K562 (cell line): ENCODE data around the gene PYCR2. TPM values are rescaled to one million over a fixed set of nuclear protein-coding genes. Genes with fewer than 3 reads are reported as not detected.

Source experiments
- ARNT ChIP-seq, 2 experiments: fragments of 450-650 bp; IDR thresholded peaks; 2 replicates each; pipeline ENCODE4 v1.6.1; 2016; ENCODE audit warnings: mild to moderate bottlenecking in 1 of 2
- BCL6 ChIP-seq: fragments of 250-450 bp; sonication (Bioruptor Pico); IDR thresholded peaks from 2 replicates; pipeline ENCODE4 v1.4.0; 2020
- BRCA1 ChIP-seq, 2 experiments: fragments of 450-650 bp in 1 of 2; sonication (generic) in 1 of 2; formaldehyde crosslinking in 1 of 2; IDR thresholded peaks; 2 replicates each; pipeline versions ENCODE4 v1.5.0 to v1.6.1; 2017 to 2020; ENCODE audit warnings: mild to moderate bottlenecking in 1 of 2, missing genetic modification reagents in 1 of 2
- GATAD2B ChIP-seq: fragments of 450-650 bp; IDR thresholded peaks from 2 replicates; pipeline ENCODE4 v1.6.1; 2017; ENCODE audit warnings: mild to moderate bottlenecking, borderline replicate concordance
- L3MBTL2 ChIP-seq: fragments of 450-650 bp; IDR thresholded peaks from 2 replicates; pipeline ENCODE4 v1.6.1; 2016; ENCODE audit warnings: mild to moderate bottlenecking, moderate library complexity
- MAFK ChIP-seq: IDR thresholded peaks from 2 replicates; pipeline ENCODE4 v1.6.1; 2011; ENCODE audit warnings: low read length, improper control_type of control experiment
- MAZ ChIP-seq, 2 experiments: fragments of 450-650 bp in 1 of 2; sonication (generic) in 1 of 2; formaldehyde crosslinking; IDR thresholded peaks in 1 of 2; conservative IDR thresholded peaks in 1 of 2; 2 replicates each; pipeline versions ENCODE4 v1.4.0 to v1.5.0; 2020; ENCODE audit warnings: mild to moderate bottlenecking in 1 of 2, missing genetic modification reagents in 1 of 2
- MCM3 ChIP-seq: fragments of 450-650 bp; IDR thresholded peaks from 2 replicates; pipeline ENCODE4 v1.6.1; 2016
- MCM7 ChIP-seq, 2 experiments: fragments of 450-650 bp; IDR thresholded peaks; 2 replicates each; pipeline ENCODE4 v1.6.1; 2016 to 2018
- RAD21 ChIP-seq, 2 experiments: fragments of 250-450 bp in 1 of 2; fragments of 450-650 bp in 1 of 2; sonication (Bioruptor Pico) in 1 of 2; formaldehyde crosslinking in 1 of 2; IDR thresholded peaks in 1 of 2; conservative IDR thresholded peaks in 1 of 2; 2 replicates each; pipeline versions ENCODE4 v1.4.0 to v1.8.0; 2020 to 2022; ENCODE audit warnings: mild to moderate bottlenecking in 2 of 2, moderate library complexity in 1 of 2
- RBM39 ChIP-seq: fragments of 200-400 bp; formaldehyde crosslinking; optimal IDR thresholded peaks from 2 replicates; pipeline ENCODE3; 2018; ENCODE audit warnings: low read depth, low read length
- SREBF1 ChIP-seq: fragments of 150-350 bp; IDR thresholded peaks from 2 replicates; pipeline ENCODE4 v1.6.1; 2014; ENCODE audit warnings: antibody characterized with exemption, low read depth, low read length, borderline replicate concordance
- XRCC5 ChIP-seq: fragments of 200-400 bp; formaldehyde crosslinking; IDR thresholded peaks from 2 replicates; pipeline ENCODE4 v1.6.1; 2017; ENCODE audit warnings: low read depth, mild to moderate bottlenecking, low read length
- ZNF253 ChIP-seq: fragments of 250-450 bp; sonication (Bioruptor Pico); conservative IDR thresholded peaks from 2 replicates; pipeline ENCODE4 v1.6.1; 2021; ENCODE audit warnings: mild to moderate bottlenecking
- ZNF507 ChIP-seq: conservative IDR thresholded peaks from 2 replicates; pipeline ENCODE4 v1.6.1; 2017; ENCODE audit warnings: missing genetic modification characterization, missing compliant biosample characterization
- ZNF57 ChIP-seq: fragments of 450-650 bp; formaldehyde crosslinking; IDR thresholded peaks from 2 replicates; pipeline ENCODE4 v1.4.0; 2020; ENCODE audit warnings: mild to moderate bottlenecking, moderate library complexity
- polyA plus RNA-seq, 8 experiments: library from polyadenylated mRNA; depleted of rRNA in 4 of 8; stranded (reverse) in 5 of 8; unstranded in 3 of 8; fragments of >200 nt; fragmentation: Nextera tagmentation in 2 of 8; fragmentation: Illumina TruSeq in 1 of 8; extraction: Ambion mirVana in 2 of 8; extraction: Trizol in 1 of 8; gene quantifications; 2 replicates each; pipeline versions ENCODE4 v1.2.1 to v1.2.3, GENCODE V29; 2011 to 2014; ENCODE audit warnings: inconsistent platforms in 1 of 8, missing spikeins in 1 of 8
- total RNA-seq, 7 experiments: library from RNA; depleted of rRNA in 6 of 7; stranded (reverse); fragments of >200 nt in 6 of 7; fragmentation: Illumina TruSeq in 2 of 7; extraction: Trizol in 2 of 7; gene quantifications; 2 replicates each; pipeline versions ENCODE4 v1.2.1 to v1.2.3, GENCODE V29; 2011 to 2021; ENCODE audit warnings: low replicate concordance in 1 of 7
- TF ChIP-seq, protein P1 (sequence below): fragments of 450-650 bp; formaldehyde crosslinking; IDR thresholded peaks from 2 replicates; pipeline ENCODE4 v1.4.0; 2020; ENCODE audit warnings: mild to moderate bottlenecking, moderate library complexity
- TF ChIP-seq, protein P2 (sequence below): fragments of 250-450 bp; sonication (Bioruptor Pico); IDR thresholded peaks from 2 replicates; pipeline ENCODE4 v1.4.0; 2020; ENCODE audit warnings: mild to moderate bottlenecking
- TF ChIP-seq, protein P3 (sequence below): fragments of 450-650 bp; IDR thresholded peaks from one replicate; pipeline ENCODE4 v1.6.1; 2018; ENCODE audit warnings: mild to moderate bottlenecking, moderate library complexity; ENCODE audit not compliant: partially characterized antibody
- TF ChIP-seq, protein P4 (sequence below): sonication (generic); formaldehyde crosslinking; IDR thresholded peaks from 2 replicates; pipeline ENCODE4 v1.8.1; 2023; ENCODE audit warnings: mild to moderate bottlenecking, missing genetic modification reagents
- TF ChIP-seq, protein P5 (sequence below): fragments of 250-450 bp; sonication (Bioruptor Pico); IDR thresholded peaks from 2 replicates; pipeline ENCODE4 v1.9.0; 2021; ENCODE audit warnings: mild to moderate bottlenecking, inconsistent platforms

The PYCR2 gene
- total and polyA plus RNA-seq, 9 of the 15 experiments (the other 6 are each of a cell fraction or from before 2014, with no cell fraction given) = 5.5 to 219 (median 127) TPM

DNA sequence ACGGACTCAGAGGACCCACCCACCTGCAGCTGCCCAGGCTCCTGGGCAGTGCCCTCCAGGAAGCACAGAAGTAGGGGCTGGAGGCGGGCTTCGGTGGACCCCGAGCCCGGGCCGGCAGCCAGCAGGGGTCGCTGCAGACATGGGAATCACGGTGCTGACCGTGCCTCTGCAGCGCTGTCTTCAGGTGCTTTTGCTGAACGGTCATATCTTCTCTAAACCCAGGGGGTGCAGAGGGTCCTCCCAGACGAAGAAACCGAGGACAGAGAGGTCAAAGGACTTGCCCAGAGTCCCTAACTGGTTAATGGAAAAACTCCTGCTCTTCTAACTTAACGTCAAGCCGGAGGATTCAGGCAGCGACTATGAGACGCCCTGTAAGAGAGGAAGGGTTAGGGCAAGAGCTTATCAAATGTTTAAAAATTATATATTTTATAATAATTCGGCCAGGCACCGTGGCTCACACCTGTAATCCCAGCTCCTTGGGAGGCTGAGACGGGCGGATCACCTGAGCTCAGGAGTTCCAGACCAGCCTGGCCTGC lies 38.5 kb upstream of the PYCR2 start (continued):
- TF ChIP-seq, protein P1, sequence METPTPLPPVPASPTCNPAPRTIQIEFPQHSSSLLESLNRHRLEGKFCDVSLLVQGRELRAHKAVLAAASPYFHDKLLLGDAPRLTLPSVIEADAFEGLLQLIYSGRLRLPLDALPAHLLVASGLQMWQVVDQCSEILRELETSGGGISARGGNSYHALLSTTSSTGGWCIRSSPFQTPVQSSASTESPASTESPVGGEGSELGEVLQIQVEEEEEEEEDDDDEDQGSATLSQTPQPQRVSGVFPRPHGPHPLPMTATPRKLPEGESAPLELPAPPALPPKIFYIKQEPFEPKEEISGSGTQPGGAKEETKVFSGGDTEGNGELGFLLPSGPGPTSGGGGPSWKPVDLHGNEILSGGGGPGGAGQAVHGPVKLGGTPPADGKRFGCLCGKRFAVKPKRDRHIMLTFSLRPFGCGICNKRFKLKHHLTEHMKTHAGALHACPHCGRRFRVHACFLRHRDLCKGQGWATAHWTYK (CRISPR knock-in tag) = 0 out of 2 replicates have a peak, but pooled peaks have one; percentile 58
- TF ChIP-seq XRCC5 (no peak), ARNT (IDR thresholded peaks at IDR 0.05) (0 out of 4 replicates have a peak, but pooled peaks of 1 of the 2 experiments have one; percentile 2), L3MBTL2 (peak; percentile 61), RAD21 (CRISPR knock-in tag; conservative IDR thresholded peaks at IDR 0.05 in 1 of 2, IDR thresholded peaks at IDR 0.05 in 1 of 2) (peak; percentile 87 to 97), ZNF57 (CRISPR knock-in tag) (no peak), MCM3 (no peak), MCM7 (IDR thresholded peaks at IDR 0.05) (no peak), MAZ (CRISPR knock-in tag; conservative IDR thresholded peaks at IDR 0.05 in 1 of 2, IDR thresholded peaks at IDR 0.05 in 1 of 2) (peak in 1 of 2 experiments; percentile 78; a peak in 3 of 4 replicates), BCL6 (no peak), RBM39 (no peak), ZNF507 (tag) (no peak), SREBF1 (no peak), MAFK (0 out of 2 replicates have a peak, but pooled peaks have one; percentile 29), BRCA1 (IDR thresholded peaks at IDR 0.05) (no peak), BRCA1 (CRISPR knock-in tag; IDR thresholded peaks at IDR 0.05) (no peak), ZNF253 (CRISPR knock-in tag) (no peak), GATAD2B (0 out of 2 replicates have a peak, but pooled peaks have one; percentile 63)
- TF ChIP-seq, protein P2, sequence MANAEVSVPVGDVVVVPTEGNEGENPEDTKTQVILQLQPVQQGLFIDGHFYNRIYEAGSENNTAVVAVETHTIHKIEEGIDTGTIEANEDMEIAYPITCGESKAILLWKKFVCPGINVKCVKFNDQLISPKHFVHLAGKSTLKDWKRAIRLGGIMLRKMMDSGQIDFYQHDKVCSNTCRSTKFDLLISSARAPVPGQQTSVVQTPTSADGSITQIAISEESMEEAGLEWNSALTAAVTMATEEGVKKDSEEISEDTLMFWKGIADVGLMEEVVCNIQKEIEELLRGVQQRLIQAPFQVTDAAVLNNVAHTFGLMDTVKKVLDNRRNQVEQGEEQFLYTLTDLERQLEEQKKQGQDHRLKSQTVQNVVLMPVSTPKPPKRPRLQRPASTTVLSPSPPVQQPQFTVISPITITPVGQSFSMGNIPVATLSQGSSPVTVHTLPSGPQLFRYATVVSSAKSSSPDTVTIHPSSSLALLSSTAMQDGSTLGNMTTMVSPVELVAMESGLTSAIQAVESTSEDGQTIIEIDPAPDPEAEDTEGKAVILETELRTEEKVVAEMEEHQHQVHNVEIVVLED (CRISPR knock-in tag) = no peak
- TF ChIP-seq, protein P3, sequence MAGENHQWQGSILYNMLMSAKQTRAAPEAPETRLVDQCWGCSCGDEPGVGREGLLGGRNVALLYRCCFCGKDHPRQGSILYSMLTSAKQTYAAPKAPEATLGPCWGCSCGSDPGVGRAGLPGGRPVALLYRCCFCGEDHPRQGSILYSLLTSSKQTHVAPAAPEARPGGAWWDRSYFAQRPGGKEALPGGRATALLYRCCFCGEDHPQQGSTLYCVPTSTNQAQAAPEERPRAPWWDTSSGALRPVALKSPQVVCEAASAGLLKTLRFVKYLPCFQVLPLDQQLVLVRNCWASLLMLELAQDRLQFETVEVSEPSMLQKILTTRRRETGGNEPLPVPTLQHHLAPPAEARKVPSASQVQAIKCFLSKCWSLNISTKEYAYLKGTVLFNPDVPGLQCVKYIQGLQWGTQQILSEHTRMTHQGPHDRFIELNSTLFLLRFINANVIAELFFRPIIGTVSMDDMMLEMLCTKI = no peak
- TF ChIP-seq, protein P4, sequence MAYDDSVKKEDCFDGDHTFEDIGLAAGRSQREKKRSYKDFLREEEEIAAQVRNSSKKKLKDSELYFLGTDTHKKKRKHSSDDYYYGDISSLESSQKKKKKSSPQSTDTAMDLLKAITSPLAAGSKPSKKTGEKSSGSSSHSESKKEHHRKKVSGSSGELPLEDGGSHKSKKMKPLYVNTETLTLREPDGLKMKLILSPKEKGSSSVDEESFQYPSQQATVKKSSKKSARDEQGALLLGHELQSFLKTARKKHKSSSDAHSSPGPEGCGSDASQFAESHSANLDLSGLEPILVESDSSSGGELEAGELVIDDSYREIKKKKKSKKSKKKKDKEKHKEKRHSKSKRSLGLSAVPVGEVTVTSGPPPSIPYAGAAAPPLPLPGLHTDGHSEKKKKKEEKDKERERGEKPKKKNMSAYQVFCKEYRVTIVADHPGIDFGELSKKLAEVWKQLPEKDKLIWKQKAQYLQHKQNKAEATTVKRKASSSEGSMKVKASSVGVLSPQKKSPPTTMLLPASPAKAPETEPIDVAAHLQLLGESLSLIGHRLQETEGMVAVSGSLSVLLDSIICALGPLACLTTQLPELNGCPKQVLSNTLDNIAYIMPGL (CRISPR knock-in tag) = no peak
- TF ChIP-seq, protein P5, sequence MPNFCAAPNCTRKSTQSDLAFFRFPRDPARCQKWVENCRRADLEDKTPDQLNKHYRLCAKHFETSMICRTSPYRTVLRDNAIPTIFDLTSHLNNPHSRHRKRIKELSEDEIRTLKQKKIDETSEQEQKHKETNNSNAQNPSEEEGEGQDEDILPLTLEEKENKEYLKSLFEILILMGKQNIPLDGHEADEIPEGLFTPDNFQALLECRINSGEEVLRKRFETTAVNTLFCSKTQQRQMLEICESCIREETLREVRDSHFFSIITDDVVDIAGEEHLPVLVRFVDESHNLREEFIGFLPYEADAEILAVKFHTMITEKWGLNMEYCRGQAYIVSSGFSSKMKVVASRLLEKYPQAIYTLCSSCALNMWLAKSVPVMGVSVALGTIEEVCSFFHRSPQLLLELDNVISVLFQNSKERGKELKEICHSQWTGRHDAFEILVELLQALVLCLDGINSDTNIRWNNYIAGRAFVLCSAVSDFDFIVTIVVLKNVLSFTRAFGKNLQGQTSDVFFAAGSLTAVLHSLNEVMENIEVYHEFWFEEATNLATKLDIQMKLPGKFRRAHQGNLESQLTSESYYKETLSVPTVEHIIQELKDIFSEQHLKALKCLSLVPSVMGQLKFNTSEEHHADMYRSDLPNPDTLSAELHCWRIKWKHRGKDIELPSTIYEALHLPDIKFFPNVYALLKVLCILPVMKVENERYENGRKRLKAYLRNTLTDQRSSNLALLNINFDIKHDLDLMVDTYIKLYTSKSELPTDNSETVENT (CRISPR knock-in tag) = 0 out of 2 replicates have a peak, but pooled peaks have one; percentile 18
